A673 (cell line): ENCODE measurements around the gene ZNF839. TPM values are rescaled to one million over a fixed set of nuclear protein-coding genes. Genes with fewer than 3 reads are reported as not detected.

Experiments
- BruUV-seq: library from RNA; stranded (reverse); fragments of 400-500 nt; replicated peaks from 2 replicates; lab custom pipeline; 2021; lab: Mats Ljungman, UMichigan
- CTCF ChIA-PET: fragments of 300-600 bp; sonication (Branson Sonifier 250); formaldehyde crosslinking; loops from one replicate; lab custom pipeline; 2022; ENCODE audit warnings: antibody characterized with exemption; lab: Charles Lee
- POLR2A ChIA-PET: fragments of 300-600 bp; sonication (Branson Sonifier 250); formaldehyde crosslinking; loops from one replicate; lab custom pipeline; 2022; ENCODE audit warnings: antibody characterized with exemption; ENCODE audit not compliant: low non-redundant PET; lab: Charles Lee
- DNase-seq: peaks from one replicate; pipeline ENCODE4 v3.0.0-alpha.2; 2015; ENCODE audit warnings: low spot score
- H3K27ac ChIP-seq: fragments of 200-600 bp; sonication (generic); 2 replicates; pipeline ENCODE4 v1.5.1; 2016; ENCODE audit warnings: mixed run types, low read depth, mild to moderate bottlenecking, mixed read lengths, antibody characterized with exemption, low read length; ENCODE audit not compliant: poor library complexity, severe bottlenecking
- H3K27me3 ChIP-seq: fragments of 200-600 bp; sonication (generic); replicated peaks from 2 replicates; pipeline ENCODE4 v1.6.1; 2017; ENCODE audit warnings: mixed run types, low read depth, mild to moderate bottlenecking, mixed read lengths, antibody characterized with exemption, low read length; ENCODE audit not compliant: insufficient read depth, poor library complexity
- H3K36me3 ChIP-seq: fragments of 200-600 bp; sonication (generic); 2 replicates; pipeline ENCODE4 v1.6.1; 2016; ENCODE audit warnings: mixed run types, mild to moderate bottlenecking, mixed read lengths, antibody characterized with exemption, low read length; ENCODE audit not compliant: insufficient read depth, poor library complexity, severe bottlenecking
- H3K4me1 ChIP-seq: fragments of 200-600 bp; sonication (generic); 2 replicates; pipeline ENCODE4 v1.6.1; 2017; ENCODE audit warnings: mixed run types, mild to moderate bottlenecking, mixed read lengths, antibody characterized with exemption, low read length; ENCODE audit not compliant: insufficient read depth, poor library complexity, severe bottlenecking
- H3K4me3 ChIP-seq: fragments of 200-600 bp; sonication (generic); 2 replicates; pipeline ENCODE4 v1.5.1; 2016; ENCODE audit warnings: low read depth, mixed run types, mild to moderate bottlenecking, mixed read lengths, low read length; ENCODE audit not compliant: poor library complexity, severe bottlenecking
- H3K9me3 ChIP-seq: fragments of 200-600 bp; sonication (generic); 2 replicates; pipeline ENCODE4 v1.6.1; 2016; ENCODE audit warnings: mixed run types, low read depth, mild to moderate bottlenecking, mixed read lengths, antibody characterized with exemption, low read length; ENCODE audit not compliant: poor library complexity, severe bottlenecking
- EZH2 ChIP-seq: fragments of 200-600 bp; sonication (generic); IDR thresholded peaks from 2 replicates; pipeline ENCODE4 v1.6.1; 2017; ENCODE audit warnings: borderline replicate concordance, low read depth, mild to moderate bottlenecking, mixed read lengths, antibody characterized with exemption, low read length; ENCODE audit not compliant: poor library complexity, severe bottlenecking
- intact Hi-C: fragments of 100-400 bp; cut with micrococcal nuclease; formaldehyde crosslinking; loops from one replicate; pipeline ENCODE4 v1.10.0; 2022; ENCODE audit not compliant: unreplicated experiment
- total RNA-seq: library from RNA; stranded (reverse); gene quantifications from 2 replicates; pipeline ENCODE4 v1.2.3, GENCODE V29; 2021
- TF ChIP-seq, protein P1 (sequence below): fragments of 300-800, 200-600 bp; sonication (generic); conservative IDR thresholded peaks from 2 replicates; pipeline ENCODE4 v1.5.1; 2017; ENCODE audit warnings: low read depth, mild to moderate bottlenecking, antibody characterized with exemption, low read length, moderate library complexity, mixed read lengths

Gene ZNF839
- total RNA-seq, 1 experiment from 2014 or later = 13.5 TPM

DNA sequence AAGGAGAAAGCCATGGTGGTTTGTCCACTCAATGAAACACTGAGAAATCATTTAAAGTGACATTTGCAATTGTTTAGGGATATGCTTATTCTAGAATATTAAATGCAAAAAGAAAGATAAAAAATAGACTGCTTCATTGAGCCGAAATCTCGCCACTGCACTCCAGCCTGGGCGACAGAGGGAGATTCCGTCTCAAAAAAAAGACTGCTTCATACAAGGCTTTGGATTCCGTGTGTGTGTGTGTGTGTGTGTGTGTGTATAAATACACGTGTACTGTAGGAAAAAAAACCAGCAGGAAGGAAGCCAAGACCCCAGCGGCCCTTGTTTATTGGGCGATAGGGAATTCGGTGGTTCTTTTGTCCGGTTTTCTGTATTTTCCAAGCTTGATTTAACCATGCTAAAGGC lies 3.2 kb upstream of the ZNF839 start:
- Histone ChIP-seq H3K36me3 (no peaks in the 10 kb centered on the region), H3K9me3 (no peaks in the 10 kb centered on the region)
- intact Hi-C loops = loop anchor here (5.0 to 10.0 kb wide), 2 partner anchors 201 to 612 kb away; no protein-coding TSS in a partner anchor

DNA sequence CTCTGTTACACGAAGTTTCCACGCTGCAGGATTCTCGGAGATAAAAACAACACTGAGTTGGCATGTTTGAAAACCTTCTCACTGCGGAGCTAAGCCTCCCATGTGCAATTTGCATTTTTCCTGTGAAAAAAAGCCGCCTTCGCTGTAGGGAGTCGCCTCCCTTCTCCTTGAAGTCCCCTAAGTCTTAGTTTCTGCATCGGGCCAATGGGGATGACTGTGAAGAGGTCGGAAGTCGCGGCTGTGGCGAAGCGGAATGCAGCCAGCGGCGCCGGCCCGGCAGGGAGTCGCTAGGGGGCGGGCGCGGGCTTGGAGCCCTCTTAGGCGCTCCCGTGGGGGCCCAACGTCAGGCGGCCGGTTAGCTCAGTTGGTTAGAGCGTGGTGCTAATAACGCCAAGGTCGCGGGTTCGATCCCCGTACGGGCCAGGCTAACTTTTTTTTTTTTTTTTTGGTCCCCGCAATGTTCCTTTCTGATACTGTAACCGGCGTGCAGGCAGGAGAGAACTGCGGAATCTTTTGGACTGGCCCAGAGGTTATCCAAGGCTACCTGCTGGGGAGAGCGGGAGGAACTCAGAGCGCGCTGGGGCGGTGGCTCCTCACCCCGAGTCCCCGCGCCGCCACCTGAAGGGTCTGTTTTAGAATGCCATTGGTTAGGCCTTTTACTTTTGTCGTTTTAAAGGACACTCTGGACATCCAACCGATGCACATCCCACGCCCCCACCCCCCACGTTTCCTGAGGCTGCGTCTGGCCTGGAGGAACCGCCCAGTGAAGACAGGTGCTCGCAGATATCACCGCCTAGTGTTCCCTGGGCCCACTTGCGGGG lies 2.6 kb upstream of the ZNF839 start:
- TF ChIP-seq, protein P1, sequence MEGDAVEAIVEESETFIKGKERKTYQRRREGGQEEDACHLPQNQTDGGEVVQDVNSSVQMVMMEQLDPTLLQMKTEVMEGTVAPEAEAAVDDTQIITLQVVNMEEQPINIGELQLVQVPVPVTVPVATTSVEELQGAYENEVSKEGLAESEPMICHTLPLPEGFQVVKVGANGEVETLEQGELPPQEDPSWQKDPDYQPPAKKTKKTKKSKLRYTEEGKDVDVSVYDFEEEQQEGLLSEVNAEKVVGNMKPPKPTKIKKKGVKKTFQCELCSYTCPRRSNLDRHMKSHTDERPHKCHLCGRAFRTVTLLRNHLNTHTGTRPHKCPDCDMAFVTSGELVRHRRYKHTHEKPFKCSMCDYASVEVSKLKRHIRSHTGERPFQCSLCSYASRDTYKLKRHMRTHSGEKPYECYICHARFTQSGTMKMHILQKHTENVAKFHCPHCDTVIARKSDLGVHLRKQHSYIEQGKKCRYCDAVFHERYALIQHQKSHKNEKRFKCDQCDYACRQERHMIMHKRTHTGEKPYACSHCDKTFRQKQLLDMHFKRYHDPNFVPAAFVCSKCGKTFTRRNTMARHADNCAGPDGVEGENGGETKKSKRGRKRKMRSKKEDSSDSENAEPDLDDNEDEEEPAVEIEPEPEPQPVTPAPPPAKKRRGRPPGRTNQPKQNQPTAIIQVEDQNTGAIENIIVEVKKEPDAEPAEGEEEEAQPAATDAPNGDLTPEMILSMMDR = peak; percentile 69
- TF ChIP-seq EZH2 = no peak
- intact Hi-C loops = loop anchor here (5.0 to 10.0 kb wide), 2 partner anchors 200 to 612 kb away; no protein-coding TSS in a partner anchor
- peaks cover 19% of the 10 kb centered on the region for H3K4me1 ChIP-seq
- peak; percentile 93 for DNase-seq
- peak overlapping the region; percentile 63 for H3K4me3 ChIP-seq
- peak overlapping the region; percentile 74 for H3K27ac ChIP-seq
- H3K36me3 ChIP-seq = no peaks in the 10 kb centered on the region
- no TSS peak for BruUV-seq
- H3K27me3 ChIP-seq = no peaks in the 10 kb centered on the region
- CTCF ChIA-PET = interaction anchor here (0.6 to 0.9 kb wide), 5 partner anchors 12 to 788 kb away, joined by 4 to 11 read pairs (median 7); partner anchors contain the start of gene MOK
- H3K9me3 ChIP-seq = no peaks in the 10 kb centered on the region
- POLR2A ChIA-PET = interaction anchor here (0.6 kb wide), 1 partner anchor 137 kb away, joined by 5 read pairs; no protein-coding TSS in a partner anchor

More for the DNA sequence above, 3.2 kb upstream of the ZNF839 start:
- H3K27me3 ChIP-seq = no peaks in the 10 kb centered on the region
- BruUV-seq = no TSS peak
- peaks cover 19% of the 10 kb centered on the region for H3K4me1 ChIP-seq
- POLR2A ChIA-PET = interaction anchor here (0.6 kb wide), 1 partner anchor 136 kb away, joined by 5 read pairs; no protein-coding TSS in a partner anchor
- no peak for TF ChIP-seq EZH2
- TF ChIP-seq, protein P1 = no peak
- H3K27ac ChIP-seq = peak overlapping the region; percentile 74
- H3K4me3 ChIP-seq = peak overlapping the region; percentile 63
- peak; percentile 80 for DNase-seq
- CTCF ChIA-PET = interaction anchor here (0.6 to 0.9 kb wide), 4 partner anchors 11 to 789 kb away, joined by 4 to 8 read pairs (median 6); partner anchors contain the start of gene MOK

DNA sequence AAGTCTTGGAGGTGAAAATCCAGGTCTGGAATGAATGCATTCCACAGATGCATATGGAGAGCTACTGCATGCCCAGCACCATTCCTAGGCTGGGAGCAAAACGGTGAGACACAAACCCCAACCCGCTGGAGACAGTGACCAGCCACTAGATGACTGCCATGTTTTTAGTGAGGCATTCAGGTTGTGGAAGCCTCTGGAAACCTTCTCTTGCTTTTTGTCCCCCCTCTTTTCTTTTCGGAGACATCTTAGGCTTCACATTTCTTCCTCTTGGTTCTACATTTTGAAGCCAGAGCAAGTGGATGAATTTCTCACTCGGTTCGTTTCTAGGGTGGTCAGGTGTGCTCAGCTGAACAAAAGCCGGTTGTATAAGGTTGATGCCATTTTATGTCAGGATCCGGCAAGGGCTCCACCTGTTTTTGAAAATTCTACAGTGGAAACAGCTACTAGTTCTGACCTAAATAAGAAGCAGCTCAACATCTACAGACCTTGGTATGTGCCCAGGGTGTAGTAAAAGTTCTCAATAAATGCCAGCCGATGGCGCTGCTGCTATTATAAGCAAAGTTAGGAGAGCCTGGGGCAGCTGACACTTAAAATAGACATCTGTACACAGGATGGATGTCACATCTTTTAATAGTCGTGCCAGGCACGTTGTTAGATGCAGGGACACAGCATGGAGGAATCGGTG lies 1.8 kb upstream of the ZNF839 start:
- peak; percentile 83 for DNase-seq
- TF ChIP-seq, protein P1 = peak; percentile 66
- TF ChIP-seq EZH2 = no peak
- peaks cover 19% of the 10 kb centered on the region for H3K4me1 ChIP-seq
- intact Hi-C loops = loop anchor here (5.0 to 10.0 kb wide), 2 partner anchors 200 to 613 kb away; no protein-coding TSS in a partner anchor
- ChIA-PET POLR2A (no interaction called here), CTCF (interaction anchor here (0.6 kb wide), 1 partner anchor 254 kb away, joined by 11 read pairs; no protein-coding TSS in a partner anchor)
- peak overlapping the region; percentile 63 for H3K4me3 ChIP-seq
- no TSS peak for BruUV-seq
- H3K36me3 ChIP-seq = no peaks in the 10 kb centered on the region
- no peaks in the 10 kb centered on the region for H3K9me3 ChIP-seq
- no peaks in the 10 kb centered on the region for H3K27me3 ChIP-seq
- H3K27ac ChIP-seq = peak overlapping the region; percentile 74
